IPS-20b (cell line): ENCODE results near the gene PCDHGA10.

Source experiments
- H3K27ac ChIP-seq: one replicate; pipeline ENCODE4 v1.5.1; 2013; ENCODE audit warnings: low read length
- H3K27me3 ChIP-seq: 2 replicates; pipeline ENCODE4 v1.6.1; 2013; ENCODE audit warnings: mild to moderate bottlenecking, low read length, inconsistent platforms; ENCODE audit not compliant: insufficient read depth
- H3K36me3 ChIP-seq: 2 replicates; pipeline ENCODE4 v1.6.1; 2013; ENCODE audit warnings: low read depth, mild to moderate bottlenecking, inconsistent platforms, low read length, moderate library complexity; ENCODE audit not compliant: insufficient read depth
- H3K4me1 ChIP-seq: 2 replicates; pipeline ENCODE4 v1.6.1; 2013; ENCODE audit warnings: mild to moderate bottlenecking, control low read depth, inconsistent platforms, low read length, moderate library complexity; ENCODE audit not compliant: insufficient read depth
- H3K4me3 ChIP-seq: 2 replicates; pipeline ENCODE4 v1.5.1; 2013; ENCODE audit warnings: mild to moderate bottlenecking, low read length, inconsistent platforms
- H3K9ac ChIP-seq: 2 replicates; pipeline ENCODE4 v1.6.1; 2013; ENCODE audit warnings: low read depth, mild to moderate bottlenecking, inconsistent platforms, low read length, moderate library complexity
- H3K9me3 ChIP-seq: 2 replicates; pipeline ENCODE4 v1.6.1; 2013; ENCODE audit warnings: mild to moderate bottlenecking, low read depth, low read length, inconsistent platforms; ENCODE audit not compliant: insufficient read depth

PCDHGA10 gene

GRCh38 chr5:141437221-141437620 is 24.4 kb downstream of the PCDHGA10 start:
- H3K36me3 ChIP-seq: no peaks in the 10 kb centered on the region
- H3K9me3 ChIP-seq: peaks cover under 1% of the 10 kb centered on the region
- no peak overlapping the region for H3K4me3 ChIP-seq
- H3K27ac ChIP-seq: no peak overlapping the region
- H3K27me3 ChIP-seq: no peaks in the 10 kb centered on the region
- H3K9ac ChIP-seq: no peak overlapping the region
- no peaks in the 10 kb centered on the region for H3K4me1 ChIP-seq

GRCh38 chr5:141439411-141440141 is 26.8 kb downstream of the PCDHGA10 start:
- Histone ChIP-seq H3K9ac (no peak overlapping the region), H3K27me3 (no peaks in the 10 kb centered on the region), H3K4me1 (no peaks in the 10 kb centered on the region), H3K4me3 (no peak overlapping the region), H3K27ac (no peak overlapping the region), H3K36me3 (no peaks in the 10 kb centered on the region), H3K9me3 (no peaks in the 10 kb centered on the region)

GRCh38 chr5:141440341-141440740 is 27.6 kb downstream of the PCDHGA10 start:
- H3K27me3 ChIP-seq: no peaks in the 10 kb centered on the region
- H3K36me3 ChIP-seq: no peaks in the 10 kb centered on the region
- H3K4me3 ChIP-seq: no peak overlapping the region
- no peaks in the 10 kb centered on the region; the same call in 1 of the 2 replicates for H3K9me3 ChIP-seq
- H3K4me1 ChIP-seq: no peaks in the 10 kb centered on the region
- no peak overlapping the region for H3K9ac ChIP-seq
- no peak overlapping the region for H3K27ac ChIP-seq

- no peaks in the 10 kb centered on the region for H3K4me1 ChIP-seq
- H3K27me3 ChIP-seq: no peaks in the 10 kb centered on the region
- no peaks in the 10 kb centered on the region; the same call in 1 of the 2 replicates for H3K9me3 ChIP-seq
- H3K9ac ChIP-seq: no peak overlapping the region
- no peak overlapping the region for H3K4me3 ChIP-seq
- no peaks in the 10 kb centered on the region for H3K36me3 ChIP-seq
- no peak overlapping the region for H3K27ac ChIP-seq
Observed at GRCh38 chr5:141441571-141442170, 28.9 kb downstream of the PCDHGA10 start.

- no peak overlapping the region for H3K4me3 ChIP-seq
- H3K4me1 ChIP-seq: no peaks in the 10 kb centered on the region
- no peak overlapping the region for H3K9ac ChIP-seq
- H3K36me3 ChIP-seq: no peaks in the 10 kb centered on the region
- no peaks in the 10 kb centered on the region for H3K27me3 ChIP-seq
- H3K27ac ChIP-seq: no peak overlapping the region
- no peaks in the 10 kb centered on the region for H3K9me3 ChIP-seq
Observed at GRCh38 chr5:141465351-141465750, 52.6 kb downstream of the PCDHGA10 start.
